CD8-positive, alpha-beta memory T cell (primary cell): ENCODE data around the gene HOXD8. TPM values are rescaled to one million over a fixed set of nuclear protein-coding genes. Genes with fewer than 3 reads are reported as not detected.

ENCODE experiments used
- CTCF ChIA-PET: fragments of 350-600 bp; sonication (Branson Sonifier 250); formaldehyde crosslinking; loops from one replicate; lab custom pipeline; 2021; ENCODE audit warnings: antibody characterized with exemption; lab: Charles Lee
- POLR2A ChIA-PET: fragments of 350-600 bp; sonication (Branson Sonifier 250); formaldehyde crosslinking; loops from one replicate; lab custom pipeline; 2021; ENCODE audit warnings: antibody characterized with exemption; lab: Charles Lee
- DNase-seq, 5 donors: peaks; one replicate each; pipeline versions ENCODE4 v3.0.0 to v3.0.0-alpha.2; 2020 to 2022; ENCODE audit warnings: mixed read lengths in 1 of 5
- H3K27ac ChIP-seq: one replicate; pipeline ENCODE4 v1.7.0; 2013; ENCODE audit warnings: low read depth, mild to moderate bottlenecking, low read length, moderate library complexity
- H3K27me3 ChIP-seq: 2 replicates; pipeline ENCODE4 v1.7.0; 2013; ENCODE audit warnings: low read length, mild to moderate bottlenecking; ENCODE audit not compliant: insufficient read depth, poor library complexity, severe bottlenecking
- H3K36me3 ChIP-seq: 2 replicates; pipeline ENCODE4 v1.7.0; 2013; ENCODE audit warnings: mild to moderate bottlenecking, low read length, moderate library complexity; ENCODE audit not compliant: insufficient read depth
- H3K4me1 ChIP-seq: 2 replicates; pipeline ENCODE4 v1.7.0; 2013; ENCODE audit warnings: mild to moderate bottlenecking, low read length, moderate library complexity; ENCODE audit not compliant: insufficient read depth
- H3K4me3 ChIP-seq: 2 replicates; pipeline ENCODE4 v1.7.0; 2013; ENCODE audit warnings: mild to moderate bottlenecking, low read length
- H3K9me3 ChIP-seq: 2 replicates; pipeline ENCODE4 v1.7.0; 2013; ENCODE audit warnings: mild to moderate bottlenecking, low read length
- H3K27ac Mint-ChIP-seq, 8 donors: one replicate each; pipeline ENCODE4 v1.8.0; 2020 to 2021; ENCODE audit warnings: mixed read lengths in 8 of 8, mild to moderate bottlenecking in 6 of 8, inconsistent platforms in 3 of 8, moderate library complexity in 3 of 8
- H3K27me3 Mint-ChIP-seq, 2 donors: one replicate each; pipeline ENCODE4 v1.8.0; 2020 to 2021; ENCODE audit warnings: mixed read lengths in 2 of 2, mild to moderate bottlenecking in 1 of 2, moderate library complexity in 1 of 2
- H3K36me3 Mint-ChIP-seq, 3 donors: one replicate each; pipeline ENCODE4 v1.8.0; 2020 to 2021; ENCODE audit warnings: mixed read lengths in 3 of 3, inconsistent platforms in 1 of 3, mild to moderate bottlenecking in 1 of 3
- H3K4me1 Mint-ChIP-seq, 3 donors: one replicate each; pipeline ENCODE4 v1.8.0; 2020 to 2021; ENCODE audit warnings: mixed read lengths in 3 of 3, inconsistent platforms in 1 of 3, mild to moderate bottlenecking in 1 of 3
- H3K4me3 Mint-ChIP-seq, 7 donors: one replicate each; pipeline ENCODE4 v1.8.0; 2020 to 2021; ENCODE audit warnings: mixed read lengths in 7 of 7, mild to moderate bottlenecking in 6 of 7, moderate library complexity in 4 of 7, inconsistent platforms in 2 of 7
- H3K9me3 Mint-ChIP-seq, 5 donors: one replicate each; pipeline ENCODE4 v1.8.0; 2020 to 2022; ENCODE audit warnings: mixed read lengths in 5 of 5, mild to moderate bottlenecking in 3 of 5, moderate library complexity in 2 of 5, inconsistent platforms in 1 of 5
- polyA plus RNA-seq: library from polyadenylated mRNA; unstranded; fragments of 300-500 nt; fragmentation: Illumina TruSeq; gene quantifications from one replicate; pipeline ENCODE4 v1.2.3, GENCODE V29; 2021
- total RNA-seq, 2 experiments: library from RNA; stranded (reverse); gene quantifications; one replicate each; pipeline ENCODE4 v1.2.3, GENCODE V29; 2021

The HOXD8 gene
- total and polyA plus RNA-seq, 3 experiments from 2014 or later, result not detected

DNA sequence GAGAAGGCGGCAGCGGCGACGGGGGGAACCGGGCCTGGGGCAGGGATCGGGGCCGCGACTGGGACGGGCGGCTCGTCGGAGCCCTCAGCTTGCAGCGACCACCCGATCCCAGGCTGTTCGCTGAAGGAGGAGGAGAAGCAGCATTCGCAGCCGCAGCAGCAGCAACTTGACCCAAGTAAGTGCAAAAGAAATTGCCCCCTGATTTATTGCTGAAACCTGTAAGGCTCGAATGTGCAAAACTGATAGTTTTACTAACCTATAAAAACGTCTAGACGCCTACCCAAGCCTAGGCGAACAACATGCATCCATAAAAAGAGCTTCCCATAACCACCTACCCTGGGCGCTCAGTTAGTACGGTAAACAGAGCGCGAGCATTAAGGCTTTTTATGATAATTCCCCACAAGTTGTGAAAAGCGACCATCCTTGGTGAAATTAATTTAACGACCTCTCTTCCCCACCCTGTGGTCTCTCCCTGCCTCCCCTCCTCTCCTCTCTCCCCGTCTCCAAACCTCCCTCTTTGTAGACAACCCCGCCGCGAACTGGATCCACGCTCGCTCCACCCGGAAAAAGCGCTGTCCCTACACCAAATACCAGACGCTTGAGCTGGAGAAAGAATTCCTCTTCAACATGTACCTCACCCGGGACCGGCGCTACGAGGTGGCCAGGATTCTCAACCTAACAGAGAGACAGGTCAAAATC, 5.9 kb upstream of the HOXD8 start:
- Mint-ChIP-seq H3K9me3 (peaks cover 0 to 18% (median 5%) of the 10 kb centered on the region in 5 donors), H3K36me3 (peaks cover 0 to 3% (median 0%) of the 10 kb centered on the region in 3 donors), H3K4me1 (peaks cover 19 to 33% (median 23%) of the 10 kb centered on the region in 3 donors), H3K4me3 (peak overlapping the region in 5 of 7 donors; percentile 47 to 79 (median 59)), H3K27me3 (peaks cover 84 to 88% of the 10 kb centered on the region in 2 donors), H3K27ac (peak overlapping the region in 3 of 8 donors; percentile 42 to 87 (median 63))
- DNase-seq, result no peak
- peaks cover 91% of the 10 kb centered on the region for H3K27me3 ChIP-seq
- H3K36me3 ChIP-seq, result no peaks in the 10 kb centered on the region
- ChIA-PET CTCF (interaction anchor here (6.0 kb wide), 1 partner anchor 332 kb away, joined by 79 read pairs; no protein-coding TSS in a partner anchor), POLR2A (no interaction called here)
- no peaks in the 10 kb centered on the region for H3K9me3 ChIP-seq
- no peak overlapping the region for H3K27ac ChIP-seq
- no peak overlapping the region for H3K4me3 ChIP-seq
- peaks cover 6% of the 10 kb centered on the region for H3K4me1 ChIP-seq

DNA sequence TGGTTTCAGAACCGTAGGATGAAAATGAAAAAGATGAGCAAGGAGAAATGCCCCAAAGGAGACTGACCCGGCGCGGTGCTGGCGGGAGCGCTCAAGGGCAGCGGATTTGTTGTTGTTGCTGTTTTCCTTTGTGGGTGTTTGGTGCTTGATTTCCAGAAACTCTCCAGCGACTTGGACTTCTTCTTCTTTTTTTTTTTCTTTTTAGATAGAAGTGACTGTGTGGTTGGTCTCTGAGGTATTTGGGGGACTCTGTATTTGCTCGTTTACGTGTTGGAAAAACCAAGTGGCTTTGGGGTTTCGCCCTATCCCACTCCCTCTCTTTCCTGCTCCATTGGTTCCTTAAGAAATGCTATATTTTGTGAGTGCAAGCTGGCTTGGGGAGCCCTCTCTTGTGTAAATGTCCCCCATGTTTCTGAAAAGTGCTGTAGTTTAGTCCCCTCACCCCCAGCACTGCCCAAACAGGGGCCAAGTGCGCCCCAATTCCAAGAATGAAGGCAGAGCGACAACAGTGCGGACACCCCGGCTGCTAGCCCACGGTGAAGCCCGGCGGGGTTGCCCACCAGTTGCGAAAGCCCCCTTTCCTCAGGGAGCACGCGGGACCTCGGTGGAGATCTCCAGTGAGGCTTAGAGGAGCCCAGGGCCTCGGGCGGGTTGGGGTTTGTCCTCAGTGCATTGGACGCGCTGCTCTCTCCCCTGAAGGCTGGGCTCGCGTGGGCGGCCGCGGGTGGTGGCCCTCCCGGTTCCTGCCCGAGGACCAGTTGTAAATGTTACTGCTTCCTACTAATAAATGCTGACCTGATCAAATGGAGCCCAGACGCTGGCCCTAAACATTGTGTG, 5.2 kb upstream of the HOXD8 start:
- no peak overlapping the region for H3K27ac ChIP-seq
- Mint-ChIP-seq H3K27ac (peak overlapping the region in 3 of 8 donors; percentile 42 to 87 (median 63)), H3K4me1 (peaks cover 21 to 34% (median 26%) of the 10 kb centered on the region in 3 donors), H3K9me3 (peaks cover 0 to 21% (median 7%) of the 10 kb centered on the region in 5 donors), H3K27me3 (peaks cover 84 to 88% of the 10 kb centered on the region in 2 donors), H3K4me3 (peak overlapping the region in 5 of 7 donors; percentile 13 to 61 (median 59)), H3K36me3 (no peaks in the 10 kb centered on the region)
- H3K27me3 ChIP-seq, result peaks cover 92% of the 10 kb centered on the region
- H3K9me3 ChIP-seq, result no peaks in the 10 kb centered on the region
- no peaks in the 10 kb centered on the region for H3K36me3 ChIP-seq
- H3K4me1 ChIP-seq, result peaks cover 13% of the 10 kb centered on the region
- POLR2A ChIA-PET, result no interaction called here
- no peak overlapping the region for H3K4me3 ChIP-seq
- CTCF ChIA-PET, result interaction anchor here (1.0 to 6.0 kb wide), 3 partner anchors 331 to 1023 kb away, joined by 3 to 79 read pairs (median 32); no protein-coding TSS in a partner anchor
- DNase-seq, result no peak

DNA sequence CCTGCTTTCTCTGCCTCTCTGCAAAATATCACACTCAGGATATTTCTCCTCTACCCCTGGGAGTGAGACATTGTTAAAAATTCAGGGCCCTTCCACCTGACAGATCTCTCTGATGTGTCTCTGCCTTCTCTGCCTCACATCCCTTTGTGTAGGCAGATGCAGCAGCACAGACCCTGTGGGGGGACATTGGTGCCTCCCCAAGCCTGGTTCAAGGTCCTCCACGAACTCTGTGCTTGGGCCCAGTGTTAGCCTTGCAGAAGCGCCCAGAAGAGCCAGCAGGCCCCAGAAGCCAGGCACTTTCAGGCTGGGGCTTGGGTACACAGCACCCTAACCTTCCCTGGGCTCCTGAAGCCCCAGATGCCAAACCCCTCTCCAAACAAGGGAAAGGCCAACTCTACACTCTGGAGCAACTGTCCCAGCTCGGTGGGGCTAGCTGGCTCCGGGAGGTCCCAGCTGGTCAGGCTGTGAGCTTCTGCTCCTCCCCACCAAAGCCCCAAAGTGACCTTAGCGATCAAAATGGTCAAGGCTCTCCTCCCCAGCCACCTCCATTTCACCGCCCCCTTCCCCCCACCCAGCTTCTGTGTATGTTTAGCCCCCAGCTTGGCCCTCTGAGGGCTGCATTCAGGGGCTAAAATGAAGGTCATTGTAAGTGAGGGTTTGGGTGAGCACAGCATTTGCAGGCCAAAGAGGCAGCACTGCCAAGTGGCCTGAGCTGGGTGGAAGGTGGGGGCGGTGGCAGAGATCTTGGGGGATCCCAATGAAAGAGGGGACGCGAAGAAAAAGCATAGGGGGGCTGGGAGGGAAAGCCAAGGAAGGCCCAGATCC, 4.3 kb upstream of the HOXD8 start:
- Mint-ChIP-seq H3K36me3 (no peaks in the 10 kb centered on the region), H3K9me3 (peaks cover 0 to 18% (median 5%) of the 10 kb centered on the region in 5 donors), H3K27ac (peak overlapping the region in 2 of 8 donors; percentile 49 to 87), H3K27me3 (peaks cover 77 to 80% of the 10 kb centered on the region in 2 donors), H3K4me3 (peak overlapping the region in 3 of 7 donors; percentile 2 to 34 (median 15)), H3K4me1 (peaks cover 21 to 34% (median 26%) of the 10 kb centered on the region in 3 donors)
- DNase-seq, result no peak
- Histone ChIP-seq H3K27me3 (peaks cover 85% of the 10 kb centered on the region), H3K4me1 (peaks cover 14% of the 10 kb centered on the region), H3K27ac (no peak overlapping the region), H3K36me3 (no peaks in the 10 kb centered on the region), H3K4me3 (no peak overlapping the region), H3K9me3 (no peaks in the 10 kb centered on the region)
- ChIA-PET POLR2A (no interaction called here), CTCF (interaction anchor here (1.0 to 6.0 kb wide), 4 partner anchors 330 to 1023 kb away, joined by 3 to 79 read pairs (median 20); no protein-coding TSS in a partner anchor)

DNA sequence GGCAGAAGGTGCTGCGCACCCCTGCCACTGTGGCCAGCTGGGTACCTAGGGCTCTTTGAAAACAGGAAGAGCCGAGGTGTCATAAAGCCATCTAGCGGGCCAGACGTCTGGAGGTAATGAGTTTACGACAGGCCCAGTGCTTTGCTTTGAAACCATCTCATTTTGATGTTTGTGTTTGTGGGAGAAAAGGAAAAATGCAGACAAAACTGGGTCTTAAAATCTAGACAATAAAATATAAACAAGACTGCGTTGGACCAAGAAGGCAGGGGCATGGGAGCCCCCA, 3.8 kb upstream of the HOXD8 start:
- peaks cover 21 to 36% (median 28%) of the 10 kb centered on the region in 3 donors for H3K4me1 Mint-ChIP-seq
- peak overlapping the region in 1 of 7 donors; percentile 15 for H3K4me3 Mint-ChIP-seq
- ChIA-PET POLR2A (no interaction called here), CTCF (interaction anchor here (1.0 to 6.0 kb wide), 4 partner anchors 330 to 1022 kb away, joined by 3 to 79 read pairs (median 20); no protein-coding TSS in a partner anchor)
- no peaks in the 10 kb centered on the region for H3K9me3 ChIP-seq
- H3K36me3 Mint-ChIP-seq, result no peaks in the 10 kb centered on the region
- H3K4me3 ChIP-seq, result no peak overlapping the region
- no peaks in the 10 kb centered on the region for H3K36me3 ChIP-seq
- DNase-seq, result no peak
- peak overlapping the region in 1 of 8 donors; percentile 87 for H3K27ac Mint-ChIP-seq
- peaks cover 14% of the 10 kb centered on the region for H3K4me1 ChIP-seq
- H3K9me3 Mint-ChIP-seq, result peaks cover 0 to 18% (median 6%) of the 10 kb centered on the region in 5 donors
- H3K27me3 Mint-ChIP-seq, result peaks cover 74 to 76% of the 10 kb centered on the region in 2 donors
- peaks cover 84% of the 10 kb centered on the region for H3K27me3 ChIP-seq
- H3K27ac ChIP-seq, result no peak overlapping the region

DNA sequence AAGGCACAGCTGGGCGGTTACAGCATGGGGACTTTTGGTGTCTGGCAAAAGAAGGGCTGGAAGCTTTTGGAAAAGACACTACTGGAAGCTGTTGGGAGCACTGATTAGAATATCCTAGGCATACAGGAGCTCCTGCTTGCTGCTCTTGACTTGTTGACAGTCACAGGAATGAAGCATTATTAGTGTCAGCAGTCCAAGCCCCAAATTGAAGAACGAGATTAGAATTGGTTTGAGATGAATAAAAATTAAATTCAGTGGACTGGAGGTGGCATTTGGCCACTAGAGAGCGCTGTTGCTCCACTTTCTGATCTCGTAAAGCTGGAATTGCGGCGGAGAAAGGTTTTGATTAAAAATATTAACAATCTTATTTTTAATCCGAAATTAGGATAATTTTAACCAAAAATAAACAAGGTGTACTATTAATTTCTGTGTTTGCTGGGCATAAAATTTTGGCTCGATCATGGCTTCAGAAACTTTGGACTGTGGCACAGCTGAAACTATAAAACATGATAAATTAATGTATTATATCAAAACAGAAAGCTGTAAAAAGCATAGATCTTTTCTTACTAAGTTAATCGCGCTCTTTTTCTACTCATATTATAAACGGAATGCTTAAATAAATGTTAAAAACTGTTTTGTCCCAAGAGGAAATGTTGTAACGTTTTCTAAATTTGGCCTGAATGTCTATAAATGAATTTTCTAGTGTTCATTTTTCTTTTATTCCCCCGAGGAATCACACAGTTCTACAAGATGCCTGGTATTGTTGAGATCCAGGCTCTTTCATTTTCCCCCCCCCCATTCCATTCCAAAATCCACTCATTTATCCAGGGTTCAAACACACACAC, 2.4 kb upstream of the HOXD8 start:
- CTCF ChIA-PET, result interaction anchor here (0.6 to 6.0 kb wide), 32 partner anchors 13 to 1207 kb away, joined by 3 to 79 read pairs (median 4); no protein-coding TSS in a partner anchor
- Histone ChIP-seq H3K4me1 (peaks cover 16% of the 10 kb centered on the region), H3K27ac (no peak overlapping the region), H3K4me3 (no peak overlapping the region), H3K27me3 (peaks cover 83% of the 10 kb centered on the region), H3K36me3 (no peaks in the 10 kb centered on the region), H3K9me3 (no peaks in the 10 kb centered on the region)
- Mint-ChIP-seq H3K4me1 (peaks cover 31 to 49% (median 40%) of the 10 kb centered on the region in 3 donors), H3K9me3 (peaks cover 4 to 25% (median 13%) of the 10 kb centered on the region in 5 donors), H3K36me3 (no peaks in the 10 kb centered on the region), H3K27me3 (peaks cover 76 to 79% of the 10 kb centered on the region in 2 donors), H3K27ac (peak overlapping the region in 2 of 8 donors; percentile 46 to 87), H3K4me3 (peak overlapping the region in 1 of 7 donors; percentile 53)
- peak; percentile 49 to 72 (median 62) for DNase-seq
- POLR2A ChIA-PET, result interaction anchor here (0.6 to 1.2 kb wide), 2 partner anchors 82 to 328 kb away, joined by 3 to 4 read pairs; no protein-coding TSS in a partner anchor

DNA sequence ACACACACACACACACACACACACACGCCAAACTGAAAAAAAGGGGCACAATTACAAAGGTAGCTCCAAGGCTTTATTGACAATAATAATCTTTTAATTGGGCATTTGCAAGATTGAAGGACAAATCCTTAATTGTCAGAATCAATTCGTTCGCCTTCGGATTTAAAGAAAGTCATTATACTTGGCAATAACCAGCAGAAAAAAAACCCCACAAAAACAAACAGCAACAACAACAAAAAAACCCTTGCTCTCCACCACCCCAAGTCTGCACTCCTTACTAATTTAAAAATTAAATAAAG, 1.8 kb upstream of the HOXD8 start:
- no peak for DNase-seq
- POLR2A ChIA-PET, result interaction anchor here (0.6 kb wide), 2 partner anchors 83 to 544 kb away, joined by 3 read pairs; no protein-coding TSS in a partner anchor
- no peaks in the 10 kb centered on the region for H3K36me3 ChIP-seq
- Mint-ChIP-seq H3K9me3 (peaks cover 5 to 29% (median 17%) of the 10 kb centered on the region in 5 donors), H3K4me3 (peak overlapping the region in 2 of 7 donors; percentile 63 to 81), H3K27ac (peak overlapping the region in 1 of 8 donors; percentile 85), H3K36me3 (no peaks in the 10 kb centered on the region), H3K4me1 (peaks cover 34 to 55% (median 41%) of the 10 kb centered on the region in 3 donors), H3K27me3 (peaks cover 79 to 81% of the 10 kb centered on the region in 2 donors)
- peaks cover 20% of the 10 kb centered on the region for H3K4me1 ChIP-seq
- H3K9me3 ChIP-seq, result no peaks in the 10 kb centered on the region
- H3K4me3 ChIP-seq, result no peak overlapping the region
- H3K27me3 ChIP-seq, result peaks cover 83% of the 10 kb centered on the region
- H3K27ac ChIP-seq, result no peak overlapping the region
- CTCF ChIA-PET, result interaction anchor here (0.7 to 6.0 kb wide), 24 partner anchors 12 to 1206 kb away, joined by 3 to 79 read pairs (median 6); no protein-coding TSS in a partner anchor
